GM23338 (cell line): ENCODE measurements around the gene EMC10. TPM values are rescaled to one million over a fixed set of nuclear protein-coding genes. Genes with fewer than 3 reads are reported as not detected.

ENCODE experiments used
- ATAC-seq: fragments of 200-7000 bp; cut with Tn5 transposase; 3 replicates; pipeline ENCODE4 v1.9.1; 2020
- DNase-seq: peaks from one replicate; pipeline ENCODE4 v3.0.0-alpha.2; 2015; ENCODE audit warnings: low spot score
- H2AFZ ChIP-seq: fragments of 200-600 bp; sonication (generic); 2 replicates; pipeline ENCODE4 v1.8.0; 2016; ENCODE audit warnings: antibody characterized with exemption, mild to moderate bottlenecking, moderate library complexity
- H3F3A ChIP-seq: fragments of 200-600 bp; sonication (generic); replicated peaks from 2 replicates; pipeline ENCODE4 v1.8.0; 2017; ENCODE audit warnings: antibody characterized with exemption, mixed run types, low read depth
- H3K27ac ChIP-seq: fragments of 200-600 bp; sonication (generic); 2 replicates; pipeline ENCODE4 v1.6.1; 2016; ENCODE audit warnings: low read depth
- H3K27me3 ChIP-seq: fragments of 200-600 bp; sonication (generic); 2 replicates; pipeline ENCODE4 v1.8.0; 2016; ENCODE audit warnings: mild to moderate bottlenecking, mixed run types, moderate library complexity; ENCODE audit not compliant: insufficient read depth
- H3K36me3 ChIP-seq: fragments of 200-600 bp; sonication (generic); 2 replicates; pipeline ENCODE4 v1.8.0; 2016; ENCODE audit warnings: mild to moderate bottlenecking; ENCODE audit not compliant: insufficient read depth
- H3K4me1 ChIP-seq: fragments of 200-600 bp; sonication (generic); 2 replicates; pipeline ENCODE4 v1.8.0; 2016; ENCODE audit warnings: mild to moderate bottlenecking, moderate library complexity; ENCODE audit not compliant: insufficient read depth
- H3K4me2 ChIP-seq: fragments of 200-600 bp; sonication (generic); 2 replicates; pipeline ENCODE4 v1.7.1; 2017; ENCODE audit warnings: mixed run types
- H3K4me3 ChIP-seq: fragments of 200-600 bp; sonication (generic); 2 replicates; pipeline ENCODE4 v1.6.1; 2016; ENCODE audit warnings: mixed run types
- H3K79me2 ChIP-seq: fragments of 200-600 bp; sonication (generic); replicated peaks from 2 replicates; pipeline ENCODE4 v1.8.0; 2017; ENCODE audit warnings: mild to moderate bottlenecking; ENCODE audit not compliant: insufficient read depth
- H3K9me2 ChIP-seq: fragments of 200-600 bp; sonication (generic); 2 replicates; pipeline ENCODE4 v1.8.0; 2017; ENCODE audit not compliant: insufficient read depth
- H4K20me1 ChIP-seq: fragments of 200-600 bp; sonication (generic); replicated peaks from 2 replicates; pipeline ENCODE4 v1.8.0; 2017; ENCODE audit warnings: mild to moderate bottlenecking; ENCODE audit not compliant: insufficient read depth
- H3K27ac Mint-ChIP-seq: 2 replicates; pipeline ENCODE4 v1.8.0; 2020; ENCODE audit warnings: inconsistent platforms, mild to moderate bottlenecking, moderate library complexity, mixed read lengths
- H3K27me3 Mint-ChIP-seq: 3 replicates; pipeline ENCODE4 v1.8.0; 2022; ENCODE audit warnings: low read depth, mild to moderate bottlenecking, moderate library complexity, mixed read lengths, inconsistent platforms; ENCODE audit not compliant: insufficient read depth, poor library complexity
- H3K36me3 Mint-ChIP-seq: 3 replicates; pipeline ENCODE4 v1.8.0; 2021; ENCODE audit warnings: low read depth, mild to moderate bottlenecking, inconsistent platforms, moderate library complexity, mixed read lengths
- H3K4me1 Mint-ChIP-seq: 3 replicates; pipeline ENCODE4 v1.8.0; 2020; ENCODE audit warnings: mild to moderate bottlenecking, inconsistent platforms, mixed read lengths
- H3K4me3 Mint-ChIP-seq: 3 replicates; pipeline ENCODE4 v1.8.0; 2021; ENCODE audit warnings: moderate library complexity, mild to moderate bottlenecking, inconsistent platforms, mixed read lengths
- H3K9me3 Mint-ChIP-seq: 3 replicates; pipeline ENCODE4 v1.8.0; 2020; ENCODE audit warnings: moderate library complexity, mild to moderate bottlenecking, inconsistent platforms, mixed read lengths
- CREB1 ChIP-seq: fragments of 250-450 bp; sonication (Bioruptor Pico); IDR thresholded peaks from 2 replicates; pipeline ENCODE4 v1.5.0; 2020; ENCODE audit warnings: low read depth, mild to moderate bottlenecking, moderate library complexity
- EZH2 ChIP-seq: fragments of 200-600 bp; sonication (generic); IDR thresholded peaks from one replicate; pipeline ENCODE4 v1.8.0; 2017; ENCODE audit warnings: antibody characterized with exemption, mild to moderate bottlenecking, low read depth; ENCODE audit not compliant: unreplicated experiment
- EZH2phosphoT487 ChIP-seq: fragments of 200-600 bp; sonication (generic); IDR thresholded peaks from one replicate; pipeline ENCODE4 v1.8.1; 2018; ENCODE audit warnings: antibody characterized with exemption; ENCODE audit not compliant: unreplicated experiment
- JUNB ChIP-seq: IDR thresholded peaks from one replicate; pipeline ENCODE4 v1.6.1; 2016; ENCODE audit warnings: antibody characterized with exemption; ENCODE audit not compliant: unreplicated experiment
- NANOG ChIP-seq: IDR thresholded peaks from 2 replicates; pipeline ENCODE4 v1.6.1; 2016; ENCODE audit warnings: antibody characterized with exemption, borderline replicate concordance
- POLR2AphosphoS5 ChIP-seq: IDR thresholded peaks from 2 replicates; pipeline ENCODE4 v1.6.1; 2016; ENCODE audit warnings: antibody characterized with exemption, low read depth
- STAT1 ChIP-seq: IDR thresholded peaks from one replicate; pipeline ENCODE4 v1.6.1; 2016; ENCODE audit warnings: antibody characterized with exemption; ENCODE audit not compliant: unreplicated experiment
- ZNF114 ChIP-seq: fragments of 250-450 bp; sonication (Bioruptor Pico); IDR thresholded peaks from 2 replicates; pipeline ENCODE4 v1.5.0; 2020; ENCODE audit warnings: mild to moderate bottlenecking, moderate library complexity
- ZNF331 ChIP-seq: fragments of 250-450 bp; sonication (Bioruptor Pico); IDR thresholded peaks from 2 replicates; pipeline ENCODE4 v1.5.0; 2020; ENCODE audit warnings: low read depth, mild to moderate bottlenecking, moderate library complexity
- polyA plus RNA-seq: library from polyadenylated mRNA; unstranded; fragments of >200 nt; fragmentation: Nextera tagmentation; extraction: Ambion mirVana; gene quantifications from 2 replicates; pipeline ENCODE4 v1.2.1, GENCODE V29; 2016
- total RNA-seq: library from RNA; depleted of rRNA; stranded (reverse); fragments of >200 nt; shearing (Covaris generic); gene quantifications from 2 replicates; pipeline ENCODE4 v1.2.3, GENCODE V29; 2014
- TF ChIP-seq, protein P1 (sequence below): IDR thresholded peaks from 2 replicates; pipeline ENCODE4 v1.6.1; 2016; ENCODE audit warnings: antibody characterized with exemption
- TF ChIP-seq, protein P2 (sequence below): IDR thresholded peaks from one replicate; pipeline ENCODE4 v1.6.1; 2018; ENCODE audit warnings: antibody characterized with exemption; ENCODE audit not compliant: unreplicated experiment
- TF ChIP-seq, protein P3 (sequence below), 2 experiments: fragments of 200-600 bp in 1 of 2; sonication (generic) in 1 of 2; conservative IDR thresholded peaks; 2 replicates each; pipeline versions ENCODE4 v1.5.1 to v1.6.1; 2016 to 2017; ENCODE audit warnings: antibody characterized with exemption in 2 of 2, low read depth in 2 of 2, mild to moderate bottlenecking in 2 of 2, moderate library complexity in 1 of 2
- TF ChIP-seq, protein P4 (sequence below): fragments of 250-450 bp; sonication (Bioruptor Pico); IDR thresholded peaks from 2 replicates; pipeline ENCODE4 v1.5.0; 2020; ENCODE audit warnings: mild to moderate bottlenecking, moderate library complexity

Gene EMC10
- total and polyA plus RNA-seq, 2 experiments from 2014 or later: 24.8 to 113 TPM

DNA sequence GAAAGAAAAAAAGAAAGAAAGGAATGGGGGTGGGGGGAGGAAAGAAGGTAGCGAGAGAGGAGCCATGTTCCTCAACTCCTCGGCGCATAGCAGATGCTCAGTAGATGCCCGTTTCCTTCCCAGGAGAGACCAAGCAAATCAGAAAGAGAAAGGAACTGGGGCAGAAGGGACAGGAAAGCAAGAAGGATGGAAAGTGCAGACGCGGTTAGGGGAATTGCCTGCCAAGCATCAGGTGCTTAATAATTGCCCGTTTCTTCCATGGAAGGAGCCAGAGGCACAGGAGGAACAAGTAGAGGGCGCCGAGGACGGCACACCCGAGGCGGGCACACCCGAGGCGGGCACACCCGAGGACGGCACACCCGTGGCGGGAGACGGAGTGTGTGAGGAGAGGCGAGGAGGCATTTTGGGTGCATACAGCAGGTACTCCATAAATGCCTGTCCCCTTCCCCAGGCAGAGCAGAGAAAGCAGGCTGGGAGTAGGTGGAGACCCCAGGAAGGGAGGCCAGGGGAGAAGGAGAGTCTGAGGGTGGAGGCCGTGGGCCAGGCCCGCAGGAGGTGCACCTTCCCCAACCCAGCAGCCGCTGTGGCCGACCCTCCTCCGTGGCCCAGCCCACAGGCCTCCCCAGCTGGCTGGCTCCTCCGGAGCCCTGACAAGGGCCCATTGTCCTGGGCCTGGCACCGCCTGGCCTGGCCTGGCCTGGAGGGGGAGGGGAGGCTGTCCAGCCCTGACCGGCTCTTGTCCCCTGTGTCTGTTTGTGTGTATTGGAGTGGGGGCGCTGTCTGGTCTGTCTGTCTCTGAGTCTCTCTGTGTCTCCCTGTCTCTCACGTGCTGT, 20.1 kb downstream of the EMC10 start:
- TF ChIP-seq, protein P1, sequence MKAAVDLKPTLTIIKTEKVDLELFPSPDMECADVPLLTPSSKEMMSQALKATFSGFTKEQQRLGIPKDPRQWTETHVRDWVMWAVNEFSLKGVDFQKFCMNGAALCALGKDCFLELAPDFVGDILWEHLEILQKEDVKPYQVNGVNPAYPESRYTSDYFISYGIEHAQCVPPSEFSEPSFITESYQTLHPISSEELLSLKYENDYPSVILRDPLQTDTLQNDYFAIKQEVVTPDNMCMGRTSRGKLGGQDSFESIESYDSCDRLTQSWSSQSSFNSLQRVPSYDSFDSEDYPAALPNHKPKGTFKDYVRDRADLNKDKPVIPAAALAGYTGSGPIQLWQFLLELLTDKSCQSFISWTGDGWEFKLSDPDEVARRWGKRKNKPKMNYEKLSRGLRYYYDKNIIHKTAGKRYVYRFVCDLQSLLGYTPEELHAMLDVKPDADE: no peak
- TF ChIP-seq JUNB (no peak), NANOG (no peak), ZNF331 (CRISPR knock-in tag) (no peak), EZH2 (no peak), POLR2AphosphoS5 (no peak), CREB1 (CRISPR knock-in tag) (no peak), EZH2phosphoT487 (no peak), STAT1 (no peak), ZNF114 (CRISPR knock-in tag) (no peak)
- TF ChIP-seq, protein P2, sequence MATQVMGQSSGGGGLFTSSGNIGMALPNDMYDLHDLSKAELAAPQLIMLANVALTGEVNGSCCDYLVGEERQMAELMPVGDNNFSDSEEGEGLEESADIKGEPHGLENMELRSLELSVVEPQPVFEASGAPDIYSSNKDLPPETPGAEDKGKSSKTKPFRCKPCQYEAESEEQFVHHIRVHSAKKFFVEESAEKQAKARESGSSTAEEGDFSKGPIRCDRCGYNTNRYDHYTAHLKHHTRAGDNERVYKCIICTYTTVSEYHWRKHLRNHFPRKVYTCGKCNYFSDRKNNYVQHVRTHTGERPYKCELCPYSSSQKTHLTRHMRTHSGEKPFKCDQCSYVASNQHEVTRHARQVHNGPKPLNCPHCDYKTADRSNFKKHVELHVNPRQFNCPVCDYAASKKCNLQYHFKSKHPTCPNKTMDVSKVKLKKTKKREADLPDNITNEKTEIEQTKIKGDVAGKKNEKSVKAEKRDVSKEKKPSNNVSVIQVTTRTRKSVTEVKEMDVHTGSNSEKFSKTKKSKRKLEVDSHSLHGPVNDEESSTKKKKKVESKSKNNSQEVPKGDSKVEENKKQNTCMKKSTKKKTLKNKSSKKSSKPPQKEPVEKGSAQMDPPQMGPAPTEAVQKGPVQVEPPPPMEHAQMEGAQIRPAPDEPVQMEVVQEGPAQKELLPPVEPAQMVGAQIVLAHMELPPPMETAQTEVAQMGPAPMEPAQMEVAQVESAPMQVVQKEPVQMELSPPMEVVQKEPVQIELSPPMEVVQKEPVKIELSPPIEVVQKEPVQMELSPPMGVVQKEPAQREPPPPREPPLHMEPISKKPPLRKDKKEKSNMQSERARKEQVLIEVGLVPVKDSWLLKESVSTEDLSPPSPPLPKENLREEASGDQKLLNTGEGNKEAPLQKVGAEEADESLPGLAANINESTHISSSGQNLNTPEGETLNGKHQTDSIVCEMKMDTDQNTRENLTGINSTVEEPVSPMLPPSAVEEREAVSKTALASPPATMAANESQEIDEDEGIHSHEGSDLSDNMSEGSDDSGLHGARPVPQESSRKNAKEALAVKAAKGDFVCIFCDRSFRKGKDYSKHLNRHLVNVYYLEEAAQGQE: no peak
- TF ChIP-seq, protein P3, sequence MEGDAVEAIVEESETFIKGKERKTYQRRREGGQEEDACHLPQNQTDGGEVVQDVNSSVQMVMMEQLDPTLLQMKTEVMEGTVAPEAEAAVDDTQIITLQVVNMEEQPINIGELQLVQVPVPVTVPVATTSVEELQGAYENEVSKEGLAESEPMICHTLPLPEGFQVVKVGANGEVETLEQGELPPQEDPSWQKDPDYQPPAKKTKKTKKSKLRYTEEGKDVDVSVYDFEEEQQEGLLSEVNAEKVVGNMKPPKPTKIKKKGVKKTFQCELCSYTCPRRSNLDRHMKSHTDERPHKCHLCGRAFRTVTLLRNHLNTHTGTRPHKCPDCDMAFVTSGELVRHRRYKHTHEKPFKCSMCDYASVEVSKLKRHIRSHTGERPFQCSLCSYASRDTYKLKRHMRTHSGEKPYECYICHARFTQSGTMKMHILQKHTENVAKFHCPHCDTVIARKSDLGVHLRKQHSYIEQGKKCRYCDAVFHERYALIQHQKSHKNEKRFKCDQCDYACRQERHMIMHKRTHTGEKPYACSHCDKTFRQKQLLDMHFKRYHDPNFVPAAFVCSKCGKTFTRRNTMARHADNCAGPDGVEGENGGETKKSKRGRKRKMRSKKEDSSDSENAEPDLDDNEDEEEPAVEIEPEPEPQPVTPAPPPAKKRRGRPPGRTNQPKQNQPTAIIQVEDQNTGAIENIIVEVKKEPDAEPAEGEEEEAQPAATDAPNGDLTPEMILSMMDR (conservative IDR thresholded peaks at IDR 0.05; ENCODE audit: low read depth in 2 of 2): no peak; a peak in 1 of 4 replicates
- TF ChIP-seq, protein P4, sequence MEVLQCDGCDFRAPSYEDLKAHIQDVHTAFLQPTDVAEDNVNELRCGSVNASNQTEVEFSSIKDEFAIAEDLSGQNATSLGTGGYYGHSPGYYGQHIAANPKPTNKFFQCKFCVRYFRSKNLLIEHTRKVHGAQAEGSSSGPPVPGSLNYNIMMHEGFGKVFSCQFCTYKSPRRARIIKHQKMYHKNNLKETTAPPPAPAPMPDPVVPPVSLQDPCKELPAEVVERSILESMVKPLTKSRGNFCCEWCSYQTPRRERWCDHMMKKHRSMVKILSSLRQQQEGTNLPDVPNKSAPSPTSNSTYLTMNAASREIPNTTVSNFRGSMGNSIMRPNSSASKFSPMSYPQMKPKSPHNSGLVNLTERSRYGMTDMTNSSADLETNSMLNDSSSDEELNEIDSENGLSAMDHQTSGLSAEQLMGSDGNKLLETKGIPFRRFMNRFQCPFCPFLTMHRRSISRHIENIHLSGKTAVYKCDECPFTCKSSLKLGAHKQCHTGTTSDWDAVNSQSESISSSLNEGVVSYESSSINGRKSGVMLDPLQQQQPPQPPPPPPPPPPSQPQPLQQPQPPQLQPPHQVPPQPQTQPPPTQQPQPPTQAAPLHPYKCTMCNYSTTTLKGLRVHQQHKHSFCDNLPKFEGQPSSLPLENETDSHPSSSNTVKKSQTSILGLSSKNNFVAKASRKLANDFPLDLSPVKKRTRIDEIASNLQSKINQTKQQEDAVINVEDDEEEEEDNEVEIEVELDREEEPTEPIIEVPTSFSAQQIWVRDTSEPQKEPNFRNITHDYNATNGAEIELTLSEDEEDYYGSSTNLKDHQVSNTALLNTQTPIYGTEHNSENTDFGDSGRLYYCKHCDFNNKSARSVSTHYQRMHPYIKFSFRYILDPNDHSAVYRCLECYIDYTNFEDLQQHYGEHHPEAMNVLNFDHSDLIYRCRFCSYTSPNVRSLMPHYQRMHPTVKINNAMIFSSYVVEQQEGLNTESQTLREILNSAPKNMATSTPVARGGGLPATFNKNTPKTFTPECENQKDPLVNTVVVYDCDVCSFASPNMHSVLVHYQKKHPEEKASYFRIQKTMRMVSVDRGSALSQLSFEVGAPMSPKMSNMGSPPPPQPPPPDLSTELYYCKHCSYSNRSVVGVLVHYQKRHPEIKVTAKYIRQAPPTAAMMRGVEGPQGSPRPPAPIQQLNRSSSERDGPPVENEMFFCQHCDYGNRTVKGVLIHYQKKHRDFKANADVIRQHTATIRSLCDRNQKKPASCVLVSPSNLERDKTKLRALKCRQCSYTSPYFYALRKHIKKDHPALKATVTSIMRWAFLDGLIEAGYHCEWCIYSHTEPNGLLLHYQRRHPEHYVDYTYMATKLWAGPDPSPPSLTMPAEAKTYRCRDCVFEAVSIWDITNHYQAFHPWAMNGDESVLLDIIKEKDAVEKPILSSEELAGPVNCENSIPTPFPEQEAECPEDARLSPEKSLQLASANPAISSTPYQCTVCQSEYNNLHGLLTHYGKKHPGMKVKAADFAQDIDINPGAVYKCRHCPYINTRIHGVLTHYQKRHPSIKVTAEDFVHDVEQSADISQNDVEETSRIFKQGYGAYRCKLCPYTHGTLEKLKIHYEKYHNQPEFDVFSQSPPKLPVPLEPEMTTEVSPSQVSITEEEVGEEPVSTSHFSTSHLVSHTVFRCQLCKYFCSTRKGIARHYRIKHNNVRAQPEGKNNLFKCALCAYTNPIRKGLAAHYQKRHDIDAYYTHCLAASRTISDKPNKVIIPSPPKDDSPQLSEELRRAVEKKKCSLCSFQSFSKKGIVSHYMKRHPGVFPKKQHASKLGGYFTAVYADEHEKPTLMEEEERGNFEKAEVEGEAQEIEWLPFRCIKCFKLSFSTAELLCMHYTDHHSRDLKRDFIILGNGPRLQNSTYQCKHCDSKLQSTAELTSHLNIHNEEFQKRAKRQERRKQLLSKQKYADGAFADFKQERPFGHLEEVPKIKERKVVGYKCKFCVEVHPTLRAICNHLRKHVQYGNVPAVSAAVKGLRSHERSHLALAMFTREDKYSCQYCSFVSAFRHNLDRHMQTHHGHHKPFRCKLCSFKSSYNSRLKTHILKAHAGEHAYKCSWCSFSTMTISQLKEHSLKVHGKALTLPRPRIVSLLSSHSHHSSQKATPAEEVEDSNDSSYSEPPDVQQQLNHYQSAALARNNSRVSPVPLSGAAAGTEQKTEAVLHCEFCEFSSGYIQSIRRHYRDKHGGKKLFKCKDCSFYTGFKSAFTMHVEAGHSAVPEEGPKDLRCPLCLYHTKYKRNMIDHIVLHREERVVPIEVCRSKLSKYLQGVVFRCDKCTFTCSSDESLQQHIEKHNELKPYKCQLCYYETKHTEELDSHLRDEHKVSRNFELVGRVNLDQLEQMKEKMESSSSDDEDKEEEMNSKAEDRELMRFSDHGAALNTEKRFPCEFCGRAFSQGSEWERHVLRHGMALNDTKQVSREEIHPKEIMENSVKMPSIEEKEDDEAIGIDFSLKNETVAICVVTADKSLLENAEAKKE (CRISPR knock-in tag): no peak
- Histone ChIP-seq H3K79me2 (no peaks in the 10 kb centered on the region), H3F3A (no peaks in the 10 kb centered on the region), H3K27ac (no peak overlapping the region), H2AFZ (no peak overlapping the region), H3K4me1 (peaks cover 11% of the 10 kb centered on the region; the same call in 1 of the 2 replicates), H3K4me3 (no peak overlapping the region), H3K9me2 (no peaks in the 10 kb centered on the region), H3K4me2 (no peak overlapping the region; the same call in 1 of the 2 replicates), H3K27me3 (peaks cover 91% of the 10 kb centered on the region), H4K20me1 (no peaks in the 10 kb centered on the region), H3K36me3 (no peaks in the 10 kb centered on the region)
- Mint-ChIP-seq H3K4me3 (no peak overlapping the region), H3K4me1 (no peaks in the 10 kb centered on the region; the same call in 2 of the 3 replicates), H3K27me3 (peaks cover 10% of the 10 kb centered on the region), H3K36me3 (peaks cover 34% of the 10 kb centered on the region), H3K27ac (no peak overlapping the region), H3K9me3 (peaks cover 58% of the 10 kb centered on the region)
- DNase-seq (peak; percentile 59), ATAC-seq (no peak)
